HG03066 (cell line): ENCODE measurements around the gene TEX13D.
"Not testable (repeated sequence)": the region's sequence is repeated elsewhere in the genome, so short reads cannot be mapped to it uniquely, and the experiment has no call there.

ENCODE experiments used
- ATAC-seq: cut with Tn5 transposase; IDR thresholded peaks from one replicate; pipeline ENCODE4 v1.9.1; 2021; ENCODE audit warnings: low read depth; ENCODE audit not compliant: unreplicated experiment

TEX13D gene

DNA sequence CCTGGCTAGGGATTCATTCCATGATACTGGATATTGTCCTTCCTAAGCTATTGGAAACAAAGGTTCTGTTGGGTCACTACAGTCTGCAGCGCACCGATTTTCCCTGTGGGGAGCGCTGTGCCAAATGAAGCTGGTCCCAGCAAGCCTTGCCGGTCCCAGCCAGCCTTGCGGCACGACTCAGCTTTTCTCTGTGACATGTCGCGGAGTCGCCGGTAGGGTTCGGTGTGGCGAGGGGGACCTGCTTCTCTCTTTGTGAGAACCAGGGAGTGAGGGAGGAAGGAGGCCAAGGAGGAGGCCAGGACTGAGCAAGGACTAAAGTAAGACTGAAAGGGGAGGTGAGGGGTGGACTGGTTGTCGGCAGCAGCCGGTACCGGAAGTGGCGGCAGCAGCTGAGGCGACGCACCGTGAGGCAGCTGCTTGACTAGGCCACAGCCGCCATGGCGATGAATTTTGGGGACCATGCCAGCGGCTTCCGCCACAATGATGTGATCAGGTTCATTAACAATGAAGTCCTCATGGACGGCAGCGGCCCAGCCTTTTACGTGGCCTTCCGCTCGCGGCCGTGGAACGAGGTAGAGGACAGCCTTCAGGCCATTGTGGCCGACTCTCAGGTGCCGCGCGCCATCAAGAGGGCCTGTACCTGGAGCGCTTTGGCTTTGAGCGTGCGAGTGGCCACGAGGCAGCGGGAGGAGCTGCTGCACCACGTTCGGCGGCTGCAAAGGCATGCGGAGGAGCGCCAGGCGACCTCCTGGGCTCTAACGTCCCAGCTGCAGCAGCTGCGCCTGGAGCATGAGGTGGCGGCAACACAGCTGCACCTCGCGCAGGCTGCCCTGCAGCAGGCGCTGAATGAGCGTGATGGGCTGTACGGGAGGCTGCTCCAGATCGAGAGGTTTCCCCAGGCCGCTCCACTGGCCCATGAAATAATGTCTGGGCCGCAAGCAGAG, at the start of gene TEX13D:
Gene TEX13D, plus strand, starts transcription at position 180 of the 944 bp plus-strand sequence. Its CDS starts 258 bp downstream, at position 438.
- ATAC-seq: no peak

DNA sequence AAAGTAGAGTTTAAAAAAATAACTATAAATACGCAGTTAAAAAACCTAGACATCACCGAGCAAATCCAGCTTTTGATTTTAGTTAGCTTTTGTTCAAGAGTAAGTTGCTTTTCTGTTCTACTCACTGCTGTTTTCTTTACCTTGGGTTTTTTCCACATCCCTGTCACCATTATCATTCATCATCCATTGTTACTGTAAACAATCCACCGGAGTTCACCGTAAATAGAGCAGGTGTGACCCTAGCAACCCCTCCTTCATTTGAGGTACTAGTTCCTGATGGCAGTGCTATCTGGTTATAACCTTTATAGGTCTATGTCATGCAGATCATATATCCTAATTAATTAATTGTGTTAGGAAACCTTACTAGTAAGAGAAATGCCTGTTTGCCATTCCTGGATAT, 43.0 kb upstream of the TEX13D start:
- ATAC-seq: no peak

DNA sequence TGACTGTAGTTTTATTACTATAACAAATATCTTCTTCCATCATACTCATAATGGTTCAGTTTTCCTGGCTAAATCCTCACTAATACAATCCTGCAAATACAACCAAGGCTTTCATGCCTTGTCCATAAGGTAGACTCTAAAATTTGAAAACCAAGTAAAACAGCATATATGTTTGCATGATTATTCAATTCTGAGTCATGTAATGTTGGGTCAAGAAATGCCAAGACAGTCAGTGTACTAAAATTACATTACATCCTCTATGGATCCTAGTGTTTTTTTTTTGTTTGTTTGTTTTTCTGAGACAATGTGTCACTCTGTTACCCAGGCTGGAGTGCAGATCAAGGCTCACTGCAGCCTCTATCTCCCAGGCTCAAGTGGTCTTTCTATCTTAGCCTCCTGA, 38.6 kb upstream of the TEX13D start:
- no peak for ATAC-seq

DNA sequence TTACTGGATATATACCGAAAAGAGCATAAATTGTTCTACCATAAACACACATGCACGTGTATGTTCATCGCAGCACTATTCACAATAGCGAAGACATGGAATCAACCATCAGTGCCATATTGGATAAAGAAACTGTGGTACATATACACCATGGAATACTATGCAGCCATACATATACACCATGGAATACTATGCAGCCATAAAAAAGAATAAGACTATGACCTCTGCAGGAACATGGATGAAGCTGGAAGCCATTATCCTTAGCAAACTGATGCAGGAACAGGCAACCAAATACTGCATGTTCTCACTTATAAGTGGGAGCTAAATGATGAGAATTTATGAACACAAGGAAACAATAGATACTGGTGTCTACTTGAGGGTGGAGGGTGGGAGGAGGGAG, 33.1 kb upstream of the TEX13D start:
- ATAC-seq: not testable (repeated sequence)

DNA sequence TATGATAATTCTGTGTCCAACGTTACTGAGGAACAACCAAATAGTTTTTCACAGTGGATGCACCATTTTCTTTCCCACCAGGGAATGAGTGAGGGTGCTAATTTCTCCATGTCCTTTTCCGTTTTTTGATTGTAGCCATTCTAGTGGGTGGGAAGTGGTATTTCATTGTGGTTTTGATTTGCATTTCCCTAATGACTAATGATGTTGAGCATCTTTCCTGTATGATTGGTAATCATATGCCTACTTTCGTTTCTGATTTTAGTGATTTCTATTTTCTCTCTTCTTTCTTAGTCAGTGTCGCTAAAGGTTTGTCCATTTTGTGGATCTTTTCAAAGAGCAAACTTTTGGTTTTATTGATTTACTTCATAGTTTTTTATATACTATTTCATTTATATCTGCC, 32.1 kb upstream of the TEX13D start:
- no peak for ATAC-seq

DNA sequence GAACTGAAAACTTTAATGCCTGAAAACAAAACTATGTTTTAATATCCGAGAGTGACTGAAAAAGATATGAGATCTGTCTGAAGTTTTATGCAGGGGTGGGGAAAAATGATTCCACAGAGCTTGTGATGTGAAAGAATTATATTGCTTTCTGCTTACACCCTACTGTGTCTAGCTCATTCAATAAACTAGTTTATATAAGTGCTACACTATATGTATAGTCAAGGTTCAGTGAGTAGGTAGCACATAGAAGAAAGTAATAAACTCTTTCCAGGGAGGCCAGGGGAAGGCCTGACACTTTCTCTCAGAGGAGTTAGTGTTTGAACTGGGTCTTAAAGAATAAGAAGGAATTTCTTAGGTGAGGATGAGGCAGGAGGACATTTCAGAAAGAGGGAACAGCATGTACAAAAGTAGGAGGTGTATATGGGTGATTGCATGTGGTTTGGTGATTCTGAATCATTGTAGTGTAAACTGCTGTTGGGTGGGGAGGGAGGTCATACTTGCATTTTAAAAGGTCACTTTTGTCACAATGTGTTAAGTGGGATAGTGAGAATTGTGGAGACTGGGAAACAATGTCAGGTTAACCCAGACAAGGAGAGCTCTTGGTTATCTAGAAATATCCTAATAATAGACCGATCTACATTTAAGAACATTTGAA, 25.1 kb upstream of the TEX13D start:
- no peak for ATAC-seq

DNA sequence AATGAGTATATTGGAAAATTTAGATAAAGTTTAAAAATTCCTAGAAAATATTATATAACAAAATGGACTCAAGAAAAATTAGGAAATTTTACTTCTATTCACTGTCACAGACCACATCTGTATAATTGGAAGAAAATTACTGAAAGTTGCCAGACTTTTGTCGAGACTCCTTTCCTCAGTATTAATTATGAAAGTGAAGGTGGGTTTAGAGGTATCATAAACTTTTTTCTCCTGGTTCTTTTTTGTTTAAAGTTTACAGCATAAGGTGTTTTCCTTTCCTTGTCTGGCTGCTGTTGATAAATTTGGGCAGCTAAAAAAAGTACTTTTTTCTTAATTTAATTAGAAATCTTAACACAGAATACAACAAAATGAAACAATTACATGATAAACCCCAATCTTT, 6.7 kb upstream of the TEX13D start:
- no peak for ATAC-seq

DNA sequence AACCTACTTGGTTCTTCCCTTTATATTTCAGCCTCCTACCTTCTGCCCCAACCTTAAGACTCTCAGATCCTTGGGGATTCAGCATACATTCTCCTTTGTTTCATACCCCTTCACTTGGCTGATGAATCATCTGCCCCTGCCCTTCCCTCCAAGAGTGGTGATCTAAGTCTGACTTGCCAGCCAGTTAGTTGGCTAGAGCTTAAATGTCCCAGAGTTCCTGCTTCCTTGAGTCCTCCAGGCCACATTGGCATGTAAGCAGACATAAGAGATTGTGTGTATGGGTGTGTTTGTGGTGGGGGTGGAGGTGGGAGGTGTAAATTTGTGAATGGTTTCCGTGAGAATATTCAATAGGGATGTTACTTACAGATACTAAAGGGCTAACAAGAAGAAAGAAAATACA, 3.7 kb upstream of the TEX13D start:
- ATAC-seq: no peak

DNA sequence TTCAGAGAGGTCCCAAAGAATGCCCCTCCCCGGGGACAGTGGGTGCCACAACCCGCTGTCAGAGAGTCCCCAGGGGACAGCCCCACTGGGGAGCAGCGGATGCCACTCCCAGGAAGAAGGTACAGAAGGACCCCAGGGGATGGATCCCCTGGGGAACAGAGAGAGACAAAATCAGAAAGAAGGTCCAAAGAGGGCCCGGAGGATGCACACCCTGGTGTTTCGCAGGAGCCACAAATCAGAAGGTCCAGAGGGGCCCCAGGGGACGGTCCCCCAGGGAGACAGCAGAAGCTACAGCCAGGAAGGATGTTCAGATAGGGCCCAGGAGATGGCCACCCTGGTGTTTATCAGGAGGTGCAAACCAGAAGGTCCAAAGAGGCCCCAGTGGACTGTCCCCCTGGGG, 1.4 kb downstream of the TEX13D start:
- no peak for ATAC-seq

DNA sequence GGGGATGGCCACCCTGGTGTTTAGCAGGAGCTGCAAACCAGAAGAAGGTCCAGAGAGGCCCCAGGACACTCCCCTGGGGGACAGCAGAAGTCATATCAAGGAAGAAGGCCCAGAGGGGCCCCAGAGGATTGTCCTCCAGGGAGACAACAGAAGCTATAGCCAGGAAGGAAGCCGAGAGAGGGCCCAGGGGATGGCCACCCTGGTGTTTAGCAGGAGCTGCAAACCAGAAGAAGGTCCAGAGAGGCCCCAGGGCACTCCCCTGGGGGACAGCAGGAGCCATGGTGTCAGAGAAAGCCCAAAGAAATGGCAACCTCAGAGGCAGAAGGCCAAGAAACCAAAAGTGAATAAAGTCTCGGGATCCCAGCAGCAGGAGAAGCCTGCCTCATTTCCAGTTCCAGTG, 2.1 kb downstream of the TEX13D start:
- ATAC-seq: not testable (repeated sequence)

DNA sequence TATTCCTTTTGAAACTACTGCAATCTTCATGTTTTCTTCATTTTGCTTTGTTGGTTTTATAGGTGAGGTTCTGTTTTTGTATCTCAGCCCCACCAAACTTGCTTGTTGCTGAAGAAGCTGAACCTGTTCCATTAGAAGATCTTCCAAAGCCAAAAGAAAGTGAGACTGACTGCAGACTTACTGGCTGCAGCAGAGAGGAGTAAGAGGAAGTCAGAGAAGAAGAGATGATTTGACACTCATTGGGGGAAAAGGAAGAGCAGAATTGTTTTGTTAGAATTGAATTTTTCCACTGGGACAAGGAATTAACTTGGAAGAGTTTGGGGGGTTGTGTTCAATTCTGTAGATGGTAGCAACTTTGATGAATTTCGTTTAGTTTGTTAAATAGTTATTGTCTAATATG, 3.1 kb downstream of the TEX13D start:
- no peak for ATAC-seq

DNA sequence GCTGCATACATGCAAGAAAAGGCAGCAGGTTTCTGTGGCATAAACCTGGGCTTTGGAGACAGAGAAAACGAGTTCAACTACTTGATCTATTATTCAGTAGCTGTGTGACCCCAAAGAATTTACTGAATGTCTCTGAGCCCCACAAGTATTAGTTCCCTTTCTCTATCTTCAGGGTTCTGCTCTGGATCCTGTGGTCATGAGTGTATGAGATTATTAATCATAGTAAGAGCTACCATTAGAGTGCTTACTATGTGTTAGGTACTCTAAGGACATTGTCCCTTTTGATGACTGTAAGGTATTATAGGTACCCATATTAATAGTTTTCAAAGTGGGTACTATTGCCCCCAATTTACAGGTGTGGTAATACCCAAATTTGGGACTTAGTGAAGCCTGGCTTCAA, 5.5 kb downstream of the TEX13D start:
- no peak for ATAC-seq

DNA sequence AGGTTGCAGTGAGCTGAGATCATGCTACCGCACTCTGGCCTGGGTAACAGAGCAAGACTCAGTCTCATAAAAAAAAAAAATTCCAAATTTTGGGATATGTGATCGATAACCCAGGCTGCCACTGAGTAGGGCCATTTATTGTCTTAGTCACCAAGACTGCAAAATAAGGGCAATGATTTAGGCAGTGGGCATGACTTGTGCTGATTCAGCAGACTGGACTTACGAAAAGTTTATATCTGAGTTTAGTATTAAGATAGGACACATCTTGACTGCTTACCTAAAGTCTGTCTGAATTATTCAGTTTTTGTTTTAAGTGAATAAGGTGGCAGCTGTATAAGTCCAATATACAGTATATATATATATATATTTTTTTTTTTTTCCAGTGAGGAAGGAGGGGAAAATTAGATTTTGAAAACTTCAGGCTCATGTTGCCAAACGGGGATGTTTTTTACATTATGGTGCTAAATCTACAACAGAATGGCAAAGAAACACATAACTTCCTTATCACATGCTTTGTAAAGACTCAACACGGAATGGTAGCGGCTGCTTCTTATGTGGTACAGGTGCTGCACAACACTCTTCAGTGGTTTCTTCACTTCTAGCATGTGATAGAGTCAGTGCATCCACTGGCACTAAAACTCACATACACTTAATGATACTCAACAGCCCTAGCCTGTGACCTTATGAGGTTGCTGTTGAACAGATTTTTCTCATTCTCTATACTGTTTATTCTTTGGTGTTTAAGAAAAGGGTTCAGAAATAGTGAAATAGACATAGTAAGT, 6.5 kb downstream of the TEX13D start:
- ATAC-seq: no peak

DNA sequence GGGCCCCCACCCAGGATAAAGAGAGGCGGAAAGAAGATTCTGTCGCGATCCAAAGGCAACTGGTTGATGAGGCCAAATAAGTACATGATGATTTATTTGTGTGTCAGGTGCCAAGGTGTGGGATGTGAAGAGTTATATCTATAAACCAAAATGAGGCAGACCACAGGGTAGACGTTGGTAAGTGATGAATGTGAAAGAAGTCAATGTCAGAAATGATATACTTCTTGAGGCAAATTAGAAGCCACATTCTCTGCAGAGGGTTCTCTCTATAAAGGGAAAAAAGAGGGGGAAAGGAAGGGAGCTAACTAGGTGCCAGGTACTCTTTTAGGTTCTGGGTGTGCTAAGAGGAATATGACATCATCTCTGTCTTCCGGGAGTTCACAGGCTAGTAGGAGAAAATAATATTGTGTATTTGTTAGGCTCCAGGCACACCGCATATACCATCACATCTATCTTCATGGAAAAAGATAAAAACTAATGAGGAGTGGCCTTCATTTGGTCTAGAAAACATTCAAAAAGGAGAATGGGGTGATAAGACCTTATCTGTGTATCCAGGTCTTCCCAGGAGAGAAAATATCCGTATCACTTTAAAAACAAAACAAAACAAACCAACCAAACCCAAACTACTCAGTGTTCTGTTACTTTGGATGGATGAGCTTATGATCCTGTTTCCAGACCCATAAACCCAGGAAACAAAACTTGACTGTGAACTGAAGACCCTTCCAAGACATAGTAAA, 9.1 kb downstream of the TEX13D start:
- no peak for ATAC-seq

DNA sequence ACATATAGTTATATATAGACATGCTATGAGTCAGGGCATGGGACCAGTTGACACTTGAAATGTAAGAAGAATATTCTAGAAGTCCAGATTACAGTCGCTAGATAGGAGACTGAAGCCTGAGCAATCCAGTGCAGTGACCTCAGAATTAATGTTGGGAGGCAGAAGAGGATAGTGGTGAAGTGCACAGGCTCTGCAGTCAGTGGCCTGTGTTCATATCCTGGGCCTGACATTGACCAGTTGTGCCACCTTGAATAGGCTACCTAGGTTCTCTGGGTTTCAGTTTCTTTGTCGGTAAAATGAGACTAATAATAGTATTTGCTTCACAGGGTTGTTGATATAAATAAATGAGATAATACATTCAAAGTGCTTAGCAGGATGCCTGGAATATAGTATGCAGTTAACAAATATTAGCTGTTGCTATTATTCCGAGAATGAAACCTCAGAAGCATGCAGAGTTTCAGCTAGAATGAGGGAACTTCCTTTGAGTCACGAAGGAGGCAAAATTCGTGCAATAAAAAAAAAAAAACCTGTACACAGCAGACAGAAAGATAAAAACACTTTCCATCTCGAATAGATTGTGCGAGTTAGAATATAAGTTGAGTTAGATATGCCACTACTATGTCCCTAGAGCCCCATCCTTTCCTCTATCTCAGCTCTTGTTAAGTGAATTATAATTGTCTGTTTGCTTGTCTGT, 9.9 kb downstream of the TEX13D start:
- no peak for ATAC-seq

DNA sequence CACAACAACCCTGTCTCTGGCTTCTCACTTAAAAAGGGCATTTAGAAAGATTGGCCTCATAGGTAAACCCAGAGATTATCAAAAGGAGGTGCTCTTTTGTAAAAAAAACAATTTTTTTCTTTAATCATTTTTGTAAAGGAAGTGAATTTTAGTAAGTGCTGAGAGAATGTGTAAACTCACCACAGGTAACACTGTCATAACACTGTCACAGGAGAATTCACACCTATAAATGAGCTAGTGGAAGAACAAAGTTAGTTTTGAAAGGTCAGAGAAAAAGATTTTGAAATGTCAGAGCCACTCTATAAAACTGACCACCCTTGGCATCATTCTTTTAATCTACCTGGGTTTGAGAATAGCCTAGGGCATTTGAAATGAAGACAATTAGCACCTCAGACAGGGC, 10.6 kb downstream of the TEX13D start:
- no peak for ATAC-seq

DNA sequence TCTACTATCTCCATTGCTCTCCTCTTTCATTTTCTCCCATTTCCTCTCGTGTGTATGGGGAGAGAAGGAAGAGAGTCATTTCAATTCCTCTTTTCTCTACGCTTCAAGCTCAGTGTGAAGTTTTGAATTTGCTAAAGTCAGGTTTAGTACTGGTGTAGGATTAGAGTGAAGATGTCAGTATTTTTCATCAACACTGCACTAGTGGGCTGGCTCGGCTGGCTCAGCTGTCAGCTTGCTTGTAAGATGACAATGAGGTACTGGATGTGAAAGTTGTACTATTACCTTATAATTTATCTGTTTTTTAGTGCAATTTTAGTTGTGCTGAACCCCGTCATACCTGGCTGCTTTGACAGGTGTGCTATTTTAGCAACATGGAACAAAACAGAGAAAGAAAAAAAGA, 11.8 kb downstream of the TEX13D start:
- ATAC-seq: no peak

DNA sequence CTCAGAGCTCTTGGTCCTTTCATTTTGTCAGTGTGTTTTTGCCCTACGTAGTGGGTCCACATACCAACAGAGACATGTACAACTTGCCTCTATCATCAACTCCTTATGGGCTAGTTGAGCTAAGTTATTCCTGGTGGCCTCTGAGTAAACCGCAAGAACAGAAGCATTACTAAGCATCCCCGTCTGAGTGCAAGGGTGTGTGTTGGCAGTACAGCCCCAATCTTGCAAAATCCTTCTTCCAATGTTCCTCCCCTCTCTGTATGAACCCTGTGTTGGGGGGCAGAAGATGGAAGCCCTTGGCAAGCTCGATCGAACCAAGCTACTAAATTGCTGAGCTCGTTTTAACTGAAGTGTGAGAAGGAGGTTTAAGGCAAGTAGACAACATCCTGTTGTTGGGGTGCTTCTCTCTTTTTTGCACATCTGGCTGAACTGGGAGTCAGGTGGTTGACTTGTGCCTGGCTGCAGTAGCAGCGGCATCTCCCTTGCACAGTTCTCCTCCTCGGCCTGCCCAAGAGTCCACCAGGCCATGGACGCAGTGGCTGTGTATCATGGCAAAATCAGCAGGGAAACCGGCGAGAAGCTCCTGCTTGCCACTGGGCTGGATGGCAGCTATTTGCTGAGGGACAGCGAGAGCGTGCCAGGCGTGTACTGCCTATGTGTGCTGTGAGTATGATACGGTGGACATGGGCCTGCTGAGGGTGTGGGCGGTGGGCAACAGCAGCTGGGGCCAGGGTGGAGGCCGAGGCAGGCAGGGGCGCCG, 13.8 kb downstream of the TEX13D start, which contains the start of gene SH2D1A:
Gene SH2D1A, plus strand, starts transcription at position 447 of the 760 bp plus-strand sequence. Its CDS starts 80 bp downstream, at position 527.
- no peak for ATAC-seq

DNA sequence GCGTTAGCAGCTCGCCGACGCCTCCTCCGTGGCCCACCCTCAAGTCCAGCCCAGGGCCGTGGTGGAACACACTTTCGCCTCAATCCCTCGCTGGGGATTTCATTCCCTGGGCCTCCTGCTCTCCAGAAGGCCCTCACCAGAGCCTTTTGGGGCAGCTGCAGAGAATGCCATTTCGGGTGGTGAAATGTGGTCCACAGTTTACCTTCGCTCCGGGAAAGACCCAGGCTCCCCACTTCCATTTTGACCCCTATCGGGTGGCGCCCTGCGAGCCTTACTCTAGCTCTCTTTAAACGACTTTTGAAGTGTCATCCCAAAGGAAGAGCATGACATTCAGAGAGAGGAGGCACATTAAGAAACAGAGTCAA, 14.4 kb downstream of the TEX13D start:
- no peak for ATAC-seq
